Measurements from ENCODE around the gene RBMS3.

- TF ChIP-seq CTCF (conservative IDR thresholded peaks at IDR 0.05; ENCODE audit: low read depth, low read length): no peak
- no peak for TF ChIP-seq EZH2 (IDR thresholded peaks at IDR 0.05; ENCODE audit: borderline replicate concordance, low read depth, low read length, poor library complexity, severe bottlenecking)
Observed at GRCh38 chr3:29385046-29385830, 104.4 kb downstream of the RBMS3 start.

Measured in A673 (cell line).